Retina (tissue), 1 donor: Measurements from ENCODE around the gene CCDC187.

ENCODE experiments used
- DNase-seq: peaks from one replicate; pipeline ENCODE4 v3.0.0-alpha.2; 2016

The CCDC187 gene

DNA sequence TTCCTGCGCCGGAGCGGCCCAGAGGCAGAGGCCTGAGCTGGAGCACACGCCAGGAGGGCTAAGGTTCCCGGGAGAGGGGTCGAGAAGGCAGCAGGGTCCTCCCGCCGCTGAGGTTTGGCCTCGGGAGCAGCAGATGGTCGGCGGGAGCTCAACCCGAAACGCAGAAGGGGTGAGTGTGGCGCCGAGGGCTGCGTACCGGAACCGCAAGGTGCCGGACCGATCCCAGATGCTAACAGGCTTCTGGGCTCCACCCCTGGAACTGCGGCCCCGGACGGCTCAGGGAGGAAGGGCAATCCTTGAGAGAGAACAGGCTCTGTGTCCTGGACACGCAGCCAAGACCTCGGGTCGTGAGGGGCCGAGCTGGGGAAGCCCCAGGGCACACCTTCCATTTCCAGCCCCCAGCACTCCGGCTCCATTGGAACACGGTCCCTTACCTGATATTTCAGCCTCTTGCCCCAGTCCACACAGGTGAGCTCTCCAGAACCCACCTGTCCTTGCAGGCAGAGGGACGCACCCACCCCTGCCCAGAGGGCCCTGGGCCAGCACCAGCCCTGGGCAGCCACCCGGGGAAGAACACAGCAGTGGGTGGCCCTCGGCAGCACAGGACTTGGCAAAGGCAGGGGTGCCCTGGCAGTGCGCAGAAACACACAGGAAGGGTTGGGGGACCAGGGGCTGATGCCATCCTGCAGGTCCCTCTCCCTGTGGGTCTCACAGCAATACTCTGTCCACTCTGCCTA, 100.3 kb downstream of the CCDC187 start:
- no peak for DNase-seq

DNA sequence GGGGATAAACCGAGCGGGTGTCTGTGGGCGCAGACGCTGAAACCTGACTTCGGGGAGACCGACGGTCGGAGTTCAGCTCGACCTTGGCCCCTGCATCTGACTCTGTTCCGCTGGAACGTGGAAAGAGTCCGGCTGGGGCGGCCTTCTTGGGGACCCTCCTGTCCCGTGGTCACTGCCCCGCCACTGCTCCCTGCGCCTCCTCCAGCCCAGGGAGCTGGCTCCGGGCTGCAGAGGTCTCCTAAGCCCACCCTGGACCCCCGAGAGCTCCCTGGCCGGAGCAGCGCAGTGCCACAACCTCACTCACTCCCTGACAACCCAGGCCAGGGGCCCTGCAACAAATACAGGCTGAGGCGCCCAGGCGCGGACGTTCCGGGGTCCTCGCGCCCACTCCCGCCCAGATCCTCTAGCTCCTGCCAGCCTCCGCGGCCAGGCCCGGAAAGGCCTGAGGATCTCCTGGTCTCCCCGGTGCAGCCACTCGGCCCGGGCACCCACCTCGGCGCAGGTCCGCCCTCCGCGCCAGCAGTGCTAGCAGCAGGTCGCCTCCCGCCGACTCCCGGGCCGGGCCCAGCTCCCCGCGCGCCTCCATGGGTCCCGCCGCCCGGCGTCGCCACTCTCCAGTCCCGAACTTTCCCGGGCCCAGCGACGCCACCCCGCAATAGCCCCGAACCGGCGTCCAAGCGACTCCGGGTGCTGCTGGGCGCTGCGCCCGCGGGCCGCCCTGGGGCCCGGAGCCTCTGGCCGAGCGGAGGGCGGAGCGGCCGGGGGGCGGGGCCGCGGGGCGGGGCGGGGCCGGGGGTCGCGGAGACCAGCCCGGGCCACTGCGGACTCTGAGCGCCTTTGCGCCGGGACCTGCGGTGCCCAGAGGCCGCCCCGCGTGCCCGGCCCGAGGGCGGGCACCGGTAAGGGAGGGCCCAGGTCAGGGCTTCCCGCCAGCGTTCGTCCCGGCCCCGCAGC, 101.2 kb downstream of the CCDC187 start:
- no peak for DNase-seq

DNA sequence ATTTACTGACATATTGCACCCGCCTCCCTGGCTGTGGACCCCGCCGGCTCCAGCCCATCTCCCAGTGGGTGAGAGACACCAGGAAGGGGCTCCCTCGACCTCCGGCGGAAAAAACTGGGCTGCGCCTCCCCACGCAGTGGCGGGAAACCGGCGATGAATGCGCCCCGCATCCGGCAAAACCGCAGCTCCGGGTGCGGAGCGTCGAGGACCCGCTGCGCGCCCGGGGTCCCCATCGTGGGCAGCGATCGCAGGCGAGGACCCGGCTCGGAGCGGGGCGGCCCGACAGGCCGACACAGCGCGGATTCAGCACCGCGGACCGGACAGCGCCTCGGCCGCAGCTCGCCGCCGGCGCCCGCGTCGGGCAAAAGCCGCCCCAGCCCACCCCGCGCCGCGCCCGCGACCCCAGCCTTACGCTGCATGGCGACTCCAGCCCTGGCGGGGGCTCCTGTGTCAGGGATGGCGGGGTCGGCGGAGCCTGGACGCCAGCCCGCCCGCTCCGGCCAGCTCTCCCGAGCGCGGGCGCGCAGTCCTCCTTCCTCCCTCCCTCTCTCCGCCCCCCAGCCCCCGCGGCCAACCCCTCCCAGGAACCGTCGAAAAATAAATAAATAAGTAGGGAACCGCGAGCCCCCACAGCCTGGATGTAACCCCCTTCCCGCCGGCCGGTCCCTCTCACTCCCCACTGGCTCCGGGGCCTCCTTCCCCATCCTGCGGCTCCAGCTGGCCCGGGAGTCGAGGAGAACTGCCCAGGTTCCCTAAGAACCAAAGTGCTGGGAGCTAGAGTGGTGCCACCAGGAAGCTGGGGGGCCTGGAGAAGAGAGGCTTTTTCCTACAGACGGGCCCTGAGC, 102.1 kb downstream of the CCDC187 start:
- DNase-seq, result no peak

DNA sequence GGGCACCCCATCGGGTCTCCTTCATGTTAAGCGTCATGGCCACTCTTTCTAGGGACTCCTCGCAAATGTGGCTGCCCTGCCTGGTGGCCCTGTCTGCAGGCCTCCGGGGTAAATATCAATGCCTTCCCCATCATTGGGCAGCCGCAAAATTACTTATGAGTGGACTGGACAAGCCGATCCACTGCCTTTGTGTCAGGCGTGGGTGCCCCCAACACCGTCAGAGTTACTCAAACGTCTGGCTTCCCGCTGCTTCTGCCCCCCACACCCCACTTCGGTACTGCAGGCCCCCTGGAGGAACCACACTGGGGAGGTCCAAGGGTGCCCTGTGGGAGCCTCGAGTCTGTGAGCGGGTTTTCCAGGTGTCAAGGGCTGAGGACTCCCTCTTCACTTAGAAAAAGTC, 102.7 kb downstream of the CCDC187 start:
- DNase-seq, result no peak

DNA sequence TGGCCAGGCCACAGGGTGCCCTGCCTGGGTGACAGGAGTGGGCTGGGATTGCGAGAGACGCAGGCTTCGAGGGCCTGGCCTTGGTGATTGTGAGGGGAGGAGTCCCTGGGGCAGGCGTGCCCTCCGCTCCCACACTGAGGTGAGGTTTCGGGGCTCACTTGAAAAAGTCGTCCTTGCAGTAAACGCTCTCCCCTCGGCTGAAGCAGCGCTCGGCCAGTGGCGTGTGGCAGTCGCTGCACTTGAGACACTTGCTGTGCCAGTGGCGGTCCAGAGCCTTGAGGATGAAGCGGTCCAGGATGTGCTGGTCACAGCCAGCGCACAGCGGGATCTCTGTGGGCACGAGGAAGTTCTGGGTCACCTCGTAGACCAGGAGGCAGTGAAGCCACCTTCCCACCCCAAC, 103.5 kb downstream of the CCDC187 start:
- DNase-seq, result no peak
